SK-N-SH (cell line): ENCODE measurements around the gene ATG16L2.

Experiments
- EP300 ChIP-seq, 2 experiments: IDR thresholded peaks; 2 replicates each; pipeline versions ENCODE4 v1.4.0 to v1.6.1; 2012; ENCODE audit warnings: borderline replicate concordance in 1 of 2, low read depth in 1 of 2, low read length in 1 of 2
- FOSL2 ChIP-seq: IDR thresholded peaks from 2 replicates; pipeline ENCODE4 v1.4.0; 2012; ENCODE audit warnings: low read depth, mild to moderate bottlenecking, moderate library complexity, borderline replicate concordance
- GABPA ChIP-seq: IDR thresholded peaks from 2 replicates; pipeline ENCODE4 v1.4.0; 2012; ENCODE audit warnings: low read depth, mild to moderate bottlenecking
- JUND ChIP-seq: IDR thresholded peaks from 2 replicates; pipeline ENCODE4 v1.4.0; 2012
- POLR2AphosphoS5 ChIP-seq: IDR thresholded peaks from 2 replicates; pipeline ENCODE4 v1.6.1; 2012; ENCODE audit warnings: low read depth, low read length
- REST ChIP-seq: IDR thresholded peaks from 2 replicates; pipeline ENCODE4 v1.6.1; 2012; ENCODE audit warnings: mild to moderate bottlenecking, low read depth, low read length, moderate library complexity
- TCF12 ChIP-seq: IDR thresholded peaks from 2 replicates; pipeline ENCODE4 v1.4.0; 2012
- TF ChIP-seq, protein P1 (sequence below): fragments of 200-600 bp; sonication (generic); IDR thresholded peaks from 2 replicates; pipeline ENCODE4 v1.6.1; 2017; ENCODE audit warnings: antibody characterized with exemption, mild to moderate bottlenecking, moderate library complexity
- TF ChIP-seq, protein P2 (sequence below): IDR thresholded peaks from 2 replicates; pipeline ENCODE4; 2012
- TF ChIP-seq, protein P3 (sequence below): fragments of 150-350 bp; IDR thresholded peaks from 2 replicates; pipeline ENCODE4 v1.6.1; 2017; ENCODE audit warnings: antibody characterized with exemption, low read length, low read depth, borderline replicate concordance

GRCh38 chr11:72789493-72790131 lies 24.6 kb upstream of the ATG16L2 start:
- TF ChIP-seq EP300 (IDR thresholded peaks at IDR 0.05; ENCODE audit: borderline replicate concordance in 1 of 2, low read depth in 1 of 2, low read length in 1 of 2) = no peak
- TF ChIP-seq POLR2AphosphoS5 = no peak
- TF ChIP-seq, protein P1, sequence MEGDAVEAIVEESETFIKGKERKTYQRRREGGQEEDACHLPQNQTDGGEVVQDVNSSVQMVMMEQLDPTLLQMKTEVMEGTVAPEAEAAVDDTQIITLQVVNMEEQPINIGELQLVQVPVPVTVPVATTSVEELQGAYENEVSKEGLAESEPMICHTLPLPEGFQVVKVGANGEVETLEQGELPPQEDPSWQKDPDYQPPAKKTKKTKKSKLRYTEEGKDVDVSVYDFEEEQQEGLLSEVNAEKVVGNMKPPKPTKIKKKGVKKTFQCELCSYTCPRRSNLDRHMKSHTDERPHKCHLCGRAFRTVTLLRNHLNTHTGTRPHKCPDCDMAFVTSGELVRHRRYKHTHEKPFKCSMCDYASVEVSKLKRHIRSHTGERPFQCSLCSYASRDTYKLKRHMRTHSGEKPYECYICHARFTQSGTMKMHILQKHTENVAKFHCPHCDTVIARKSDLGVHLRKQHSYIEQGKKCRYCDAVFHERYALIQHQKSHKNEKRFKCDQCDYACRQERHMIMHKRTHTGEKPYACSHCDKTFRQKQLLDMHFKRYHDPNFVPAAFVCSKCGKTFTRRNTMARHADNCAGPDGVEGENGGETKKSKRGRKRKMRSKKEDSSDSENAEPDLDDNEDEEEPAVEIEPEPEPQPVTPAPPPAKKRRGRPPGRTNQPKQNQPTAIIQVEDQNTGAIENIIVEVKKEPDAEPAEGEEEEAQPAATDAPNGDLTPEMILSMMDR = no peak
- no peak for TF ChIP-seq GABPA
- TF ChIP-seq, protein P2, sequence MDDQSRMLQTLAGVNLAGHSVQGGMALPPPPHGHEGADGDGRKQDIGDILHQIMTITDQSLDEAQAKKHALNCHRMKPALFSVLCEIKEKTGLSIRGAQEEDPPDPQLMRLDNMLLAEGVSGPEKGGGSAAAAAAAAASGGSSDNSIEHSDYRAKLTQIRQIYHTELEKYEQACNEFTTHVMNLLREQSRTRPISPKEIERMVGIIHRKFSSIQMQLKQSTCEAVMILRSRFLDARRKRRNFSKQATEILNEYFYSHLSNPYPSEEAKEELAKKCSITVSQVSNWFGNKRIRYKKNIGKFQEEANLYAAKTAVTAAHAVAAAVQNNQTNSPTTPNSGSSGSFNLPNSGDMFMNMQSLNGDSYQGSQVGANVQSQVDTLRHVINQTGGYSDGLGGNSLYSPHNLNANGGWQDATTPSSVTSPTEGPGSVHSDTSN = no peak
- TF ChIP-seq JUND = no peak
- TF ChIP-seq FOSL2 = peak; percentile 28; the same call in 1 of the 2 replicates
- TF ChIP-seq TCF12 = no peak
- TF ChIP-seq, protein P3, sequence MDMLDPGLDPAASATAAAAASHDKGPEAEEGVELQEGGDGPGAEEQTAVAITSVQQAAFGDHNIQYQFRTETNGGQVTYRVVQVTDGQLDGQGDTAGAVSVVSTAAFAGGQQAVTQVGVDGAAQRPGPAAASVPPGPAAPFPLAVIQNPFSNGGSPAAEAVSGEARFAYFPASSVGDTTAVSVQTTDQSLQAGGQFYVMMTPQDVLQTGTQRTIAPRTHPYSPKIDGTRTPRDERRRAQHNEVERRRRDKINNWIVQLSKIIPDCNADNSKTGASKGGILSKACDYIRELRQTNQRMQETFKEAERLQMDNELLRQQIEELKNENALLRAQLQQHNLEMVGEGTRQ = no peak
- TF ChIP-seq REST = no peak
